B cell (primary cell): ENCODE data around the gene FRRS1.
"Not testable (repeated sequence)": the region's sequence is repeated elsewhere in the genome, so short reads cannot be mapped to it uniquely, and the experiment has no call there.

Experiments
- EZH2 ChIP-seq: IDR thresholded peaks from 2 replicates; pipeline ENCODE4 v1.6.1; 2012; ENCODE audit warnings: borderline replicate concordance, low read depth, mild to moderate bottlenecking, moderate library complexity, low read length; ENCODE audit not compliant: insufficient read depth, poor library complexity, severe bottlenecking
- TF ChIP-seq, protein P1 (sequence below): fragments of 200-600 bp; IDR thresholded peaks from one replicate; pipeline ENCODE4 v1.8.0; 2022; ENCODE audit warnings: antibody characterized with exemption, mild to moderate bottlenecking

DNA sequence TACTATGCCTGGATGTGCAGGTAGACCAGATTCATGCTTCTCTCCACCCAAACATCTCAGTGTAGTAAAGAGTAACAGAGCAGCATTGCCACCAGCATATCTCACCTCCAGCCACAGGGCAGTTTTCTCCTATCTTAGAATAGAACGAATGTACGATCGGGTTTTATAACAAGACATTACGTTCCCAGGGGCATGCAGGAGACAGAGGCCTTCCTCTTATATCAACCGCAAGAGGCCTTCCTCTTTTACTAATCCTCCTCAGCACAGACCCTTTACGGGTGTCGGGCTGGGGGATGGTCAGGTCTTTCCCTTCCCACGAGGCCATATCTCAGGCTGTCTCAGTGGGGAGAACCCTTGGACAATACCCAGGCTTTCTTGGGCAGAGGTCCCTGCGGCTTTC, 27.4 kb upstream of the FRRS1 start:
- TF ChIP-seq, protein P1, sequence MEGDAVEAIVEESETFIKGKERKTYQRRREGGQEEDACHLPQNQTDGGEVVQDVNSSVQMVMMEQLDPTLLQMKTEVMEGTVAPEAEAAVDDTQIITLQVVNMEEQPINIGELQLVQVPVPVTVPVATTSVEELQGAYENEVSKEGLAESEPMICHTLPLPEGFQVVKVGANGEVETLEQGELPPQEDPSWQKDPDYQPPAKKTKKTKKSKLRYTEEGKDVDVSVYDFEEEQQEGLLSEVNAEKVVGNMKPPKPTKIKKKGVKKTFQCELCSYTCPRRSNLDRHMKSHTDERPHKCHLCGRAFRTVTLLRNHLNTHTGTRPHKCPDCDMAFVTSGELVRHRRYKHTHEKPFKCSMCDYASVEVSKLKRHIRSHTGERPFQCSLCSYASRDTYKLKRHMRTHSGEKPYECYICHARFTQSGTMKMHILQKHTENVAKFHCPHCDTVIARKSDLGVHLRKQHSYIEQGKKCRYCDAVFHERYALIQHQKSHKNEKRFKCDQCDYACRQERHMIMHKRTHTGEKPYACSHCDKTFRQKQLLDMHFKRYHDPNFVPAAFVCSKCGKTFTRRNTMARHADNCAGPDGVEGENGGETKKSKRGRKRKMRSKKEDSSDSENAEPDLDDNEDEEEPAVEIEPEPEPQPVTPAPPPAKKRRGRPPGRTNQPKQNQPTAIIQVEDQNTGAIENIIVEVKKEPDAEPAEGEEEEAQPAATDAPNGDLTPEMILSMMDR: not testable (repeated sequence)
- not testable (repeated sequence) for TF ChIP-seq EZH2
